ENCODE measurements around the gene SYTL3. TPM values are rescaled to one million over a fixed set of nuclear protein-coding genes. Genes with fewer than 3 reads are reported as not detected.
A peak's percentile ranks its signal among the peaks of the same experiment; 100 is the strongest.

SYTL3 gene
- total RNA-seq, 1 experiment from 2014 or later = 14.2 TPM

- intact Hi-C loops (cut with micrococcal nuclease; ENCODE audit: unreplicated experiment) = loop anchor here (5.0 kb wide), 1 partner anchor 86 kb away; no protein-coding TSS in a partner anchor
- no peak for DNase-seq
- H3K27ac Mint-ChIP-seq (ENCODE audit: unreplicated experiment) = no peak overlapping the region
- H3K27me3 Mint-ChIP-seq (ENCODE audit: unreplicated experiment) = no peaks in the 10 kb centered on the region
- no TSS peak for BruUV-seq (replicated peaks)
- peaks cover 94% of the 10 kb centered on the region for H3K4me1 Mint-ChIP-seq (ENCODE audit: low read depth, unreplicated experiment)
- no peaks in the 10 kb centered on the region for H3K9me3 Mint-ChIP-seq (ENCODE audit: low read depth, unreplicated experiment)
- H3K36me3 Mint-ChIP-seq (ENCODE audit: insufficient read depth, unreplicated experiment) = peaks cover 97% of the 10 kb centered on the region
- peak overlapping the region; percentile 50 for H3K4me3 Mint-ChIP-seq (ENCODE audit: low read depth, unreplicated experiment)
- TF ChIP-seq CTCF (IDR thresholded peaks at IDR 0.05; ENCODE audit: unreplicated experiment) = peak; percentile 27
- CTCF ChIA-PET = interaction anchor here (1.0 to 2.1 kb wide), 6 partner anchors 10 to 178 kb away, joined by 3 to 8 read pairs (median 8); no protein-coding TSS in a partner anchor
Measured at GRCh38 chr6:158793432-158793831, 143.6 kb downstream of the SYTL3 start.

- intact Hi-C loops (cut with micrococcal nuclease; ENCODE audit: unreplicated experiment) = loop anchor here (5.0 kb wide), 1 partner anchor 177 kb away; no protein-coding TSS in a partner anchor
- TF ChIP-seq CTCF (IDR thresholded peaks at IDR 0.05; ENCODE audit: unreplicated experiment) = no peak
- BruUV-seq (replicated peaks) = no TSS peak
- H3K4me1 Mint-ChIP-seq (ENCODE audit: low read depth, unreplicated experiment) = peaks cover 86% of the 10 kb centered on the region
- H3K9me3 Mint-ChIP-seq (ENCODE audit: low read depth, unreplicated experiment) = no peaks in the 10 kb centered on the region
- peak overlapping the region; percentile 93 for H3K27ac Mint-ChIP-seq (ENCODE audit: unreplicated experiment)
- DNase-seq = no peak
- H3K27me3 Mint-ChIP-seq (ENCODE audit: unreplicated experiment) = no peaks in the 10 kb centered on the region
- H3K36me3 Mint-ChIP-seq (ENCODE audit: insufficient read depth, unreplicated experiment) = peaks cover 97% of the 10 kb centered on the region
- CTCF ChIA-PET = interaction anchor here (0.8 kb wide), 1 partner anchor 91 kb away, joined by 4 read pairs; no protein-coding TSS in a partner anchor
- H3K4me3 Mint-ChIP-seq (ENCODE audit: low read depth, unreplicated experiment) = peak overlapping the region; percentile 85
Measured at GRCh38 chr6:158795516-158795915, 145.7 kb downstream of the SYTL3 start.

- intact Hi-C loops (cut with micrococcal nuclease; ENCODE audit: unreplicated experiment) = loop anchor here (5.0 kb wide), 1 partner anchor 176 kb away; no protein-coding TSS in a partner anchor
- no peaks in the 10 kb centered on the region for H3K9me3 Mint-ChIP-seq (ENCODE audit: low read depth, unreplicated experiment)
- peak overlapping the region; percentile 93 for H3K27ac Mint-ChIP-seq (ENCODE audit: unreplicated experiment)
- peaks cover 97% of the 10 kb centered on the region for H3K36me3 Mint-ChIP-seq (ENCODE audit: insufficient read depth, unreplicated experiment)
- peaks cover 78% of the 10 kb centered on the region for H3K4me1 Mint-ChIP-seq (ENCODE audit: low read depth, unreplicated experiment)
- H3K4me3 Mint-ChIP-seq (ENCODE audit: low read depth, unreplicated experiment) = peak overlapping the region; percentile 85
- no peaks in the 10 kb centered on the region for H3K27me3 Mint-ChIP-seq (ENCODE audit: unreplicated experiment)
- no peak for TF ChIP-seq CTCF (IDR thresholded peaks at IDR 0.05; ENCODE audit: unreplicated experiment)
- BruUV-seq (replicated peaks) = no TSS peak
- CTCF ChIA-PET = no interaction called here
- no peak for DNase-seq
Measured at GRCh38 chr6:158796353-158796752, 146.5 kb downstream of the SYTL3 start.

GRCh38 chr6:158797331-158798310, 147.8 kb downstream of the SYTL3 start:
- peak overlapping the region; percentile 85 for H3K4me3 Mint-ChIP-seq (ENCODE audit: low read depth, unreplicated experiment)
- no TSS peak for BruUV-seq (replicated peaks)
- intact Hi-C loops (cut with micrococcal nuclease; ENCODE audit: unreplicated experiment) = loop anchor here (5.0 kb wide), 1 partner anchor 175 kb away; no protein-coding TSS in a partner anchor
- CTCF ChIA-PET = interaction anchor here (0.6 to 2.3 kb wide), 5 partner anchors 9 to 173 kb away, joined by 3 to 7 read pairs (median 3); no protein-coding TSS in a partner anchor
- H3K27me3 Mint-ChIP-seq (ENCODE audit: unreplicated experiment) = no peaks in the 10 kb centered on the region
- H3K9me3 Mint-ChIP-seq (ENCODE audit: low read depth, unreplicated experiment) = no peaks in the 10 kb centered on the region
- peaks cover 75% of the 10 kb centered on the region for H3K4me1 Mint-ChIP-seq (ENCODE audit: low read depth, unreplicated experiment)
- peaks cover 97% of the 10 kb centered on the region for H3K36me3 Mint-ChIP-seq (ENCODE audit: insufficient read depth, unreplicated experiment)
- no peak for DNase-seq
- H3K27ac Mint-ChIP-seq (ENCODE audit: unreplicated experiment) = peak overlapping the region; percentile 93
- TF ChIP-seq CTCF (IDR thresholded peaks at IDR 0.05; ENCODE audit: unreplicated experiment) = no peak

All from Calu3 (cell line).